Gastrocnemius medialis (tissue), 4 donors: Measurements from ENCODE around the gene OGFR.

ENCODE experiments used
- CTCF ChIP-seq, 5 experiments: fragments of 450-650 bp in 3 of 5; fragments of 200-600 bp in 2 of 5; sonication (generic) in 2 of 5; IDR thresholded peaks in 4 of 5; conservative IDR thresholded peaks in 1 of 5; 1 replicate in 4 of 5; 2 replicates in 1 of 5; pipeline ENCODE4 v1.5.1; 2016 to 2019; ENCODE audit warnings: antibody characterized with exemption in 5 of 5, mild to moderate bottlenecking in 3 of 5, moderate library complexity in 3 of 5
- POLR2A ChIP-seq, 2 donors: fragments of 450-650 bp; IDR thresholded peaks; one replicate each; pipeline ENCODE4 v1.6.1; 2017; ENCODE audit warnings: antibody characterized with exemption in 2 of 2, mild to moderate bottlenecking in 2 of 2, moderate library complexity in 2 of 2

- TF ChIP-seq CTCF (IDR thresholded peaks at IDR 0.05 in 4 of 5, conservative IDR thresholded peaks at IDR 0.05 in 1 of 5) = no peak
- TF ChIP-seq POLR2A (IDR thresholded peaks at IDR 0.05) = no peak
Observed at GRCh38 chr20:62779417-62779685, 25.3 kb upstream of the OGFR start.
